Bronchial epithelial cell (primary cell): ENCODE results near the gene CD7. TPM values are rescaled to one million over a fixed set of nuclear protein-coding genes. Genes with fewer than 3 reads are reported as not detected.
"Not testable (repeated sequence)": the region's sequence is repeated elsewhere in the genome, so short reads cannot be mapped to it uniquely, and the experiment has no call there.

Experiments used
- DNase-seq: peaks from one replicate; pipeline ENCODE4 v3.0.0-alpha.2; 2010; ENCODE audit warnings: low read depth
- FAIRE-seq: peaks from 2 replicates; lab custom pipeline; 2011; peaks lifted over from hg19 to GRCh38; lab: Jason Lieb, UNC
- H3K27me3 ChIP-seq: 2 replicates; pipeline ENCODE4 v1.5.1; 2011; ENCODE audit warnings: low read length; ENCODE audit not compliant: control insufficient read depth, insufficient read depth
- H3K36me3 ChIP-seq: 2 replicates; pipeline ENCODE4 v1.5.1; 2011; ENCODE audit warnings: low read length; ENCODE audit not compliant: control insufficient read depth, insufficient read depth
- H3K4me3 ChIP-seq: 2 replicates; pipeline ENCODE4 v1.5.1; 2011; ENCODE audit warnings: mild to moderate bottlenecking, low read depth, low read length, control low read depth
- total RNA-seq: library from RNA; depleted of rRNA; stranded (reverse); fragments of >200 nt; gene quantifications from 2 replicates; pipeline ENCODE4 v1.2.1, GENCODE V29; 2014
- TF ChIP-seq, protein P1 (sequence below): IDR thresholded peaks from 2 replicates; pipeline ENCODE4 v1.5.1; 2011; ENCODE audit warnings: mild to moderate bottlenecking, moderate library complexity, low read length, control low read depth, inconsistent platforms; ENCODE audit not compliant: insufficient read depth, severe bottlenecking

CD7 gene
- total RNA-seq, 1 donor from 2014 or later: not detected

DNA sequence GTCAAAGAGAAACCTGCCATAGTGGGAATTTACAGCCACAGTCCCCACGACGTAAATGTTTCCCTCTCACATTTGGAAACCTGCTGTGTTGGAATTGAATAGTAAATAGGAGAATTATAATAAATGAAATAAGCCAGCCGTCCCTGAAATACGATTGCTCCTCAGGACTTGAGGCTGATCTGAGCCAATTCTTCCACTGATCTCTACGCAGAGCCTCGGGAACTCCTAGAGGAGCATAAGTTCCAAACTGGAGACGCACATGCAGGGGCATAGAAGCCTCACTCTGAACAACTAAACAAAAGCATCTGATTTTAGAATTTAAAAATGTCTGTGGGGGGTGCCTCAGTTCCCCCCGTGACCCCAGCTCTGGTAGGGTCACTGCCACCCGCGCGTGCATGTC lies 31.5 kb upstream of the CD7 start:
- TF ChIP-seq, protein P1, sequence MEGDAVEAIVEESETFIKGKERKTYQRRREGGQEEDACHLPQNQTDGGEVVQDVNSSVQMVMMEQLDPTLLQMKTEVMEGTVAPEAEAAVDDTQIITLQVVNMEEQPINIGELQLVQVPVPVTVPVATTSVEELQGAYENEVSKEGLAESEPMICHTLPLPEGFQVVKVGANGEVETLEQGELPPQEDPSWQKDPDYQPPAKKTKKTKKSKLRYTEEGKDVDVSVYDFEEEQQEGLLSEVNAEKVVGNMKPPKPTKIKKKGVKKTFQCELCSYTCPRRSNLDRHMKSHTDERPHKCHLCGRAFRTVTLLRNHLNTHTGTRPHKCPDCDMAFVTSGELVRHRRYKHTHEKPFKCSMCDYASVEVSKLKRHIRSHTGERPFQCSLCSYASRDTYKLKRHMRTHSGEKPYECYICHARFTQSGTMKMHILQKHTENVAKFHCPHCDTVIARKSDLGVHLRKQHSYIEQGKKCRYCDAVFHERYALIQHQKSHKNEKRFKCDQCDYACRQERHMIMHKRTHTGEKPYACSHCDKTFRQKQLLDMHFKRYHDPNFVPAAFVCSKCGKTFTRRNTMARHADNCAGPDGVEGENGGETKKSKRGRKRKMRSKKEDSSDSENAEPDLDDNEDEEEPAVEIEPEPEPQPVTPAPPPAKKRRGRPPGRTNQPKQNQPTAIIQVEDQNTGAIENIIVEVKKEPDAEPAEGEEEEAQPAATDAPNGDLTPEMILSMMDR: no peak
- no peak for DNase-seq
- H3K36me3 ChIP-seq: no peaks in the 10 kb centered on the region
- peaks cover 3% of the 10 kb centered on the region for H3K27me3 ChIP-seq
- H3K4me3 ChIP-seq: no peak overlapping the region
- FAIRE-seq: no peak

DNA sequence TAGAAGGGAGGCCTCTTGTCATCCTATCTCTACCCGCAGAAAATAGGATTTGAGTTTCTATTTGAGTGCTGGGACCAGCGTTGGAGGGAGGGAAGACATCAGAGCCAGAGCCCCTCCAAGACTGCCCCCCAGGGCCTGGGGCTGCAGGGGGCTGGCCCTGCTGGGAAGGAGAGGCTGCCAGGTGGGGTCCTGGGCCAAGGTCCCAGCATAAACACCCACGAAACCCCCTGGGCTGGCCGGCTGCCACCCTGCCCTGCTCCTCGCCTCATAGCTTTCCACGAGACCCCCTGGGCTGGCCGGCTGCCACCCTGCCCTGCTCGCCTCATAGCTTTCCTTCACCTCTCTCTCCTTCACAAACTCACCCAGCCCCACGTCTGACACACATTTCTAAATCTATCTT lies 31.0 kb upstream of the CD7 start:
- TF ChIP-seq, protein P1: no peak
- no peak overlapping the region for H3K4me3 ChIP-seq
- DNase-seq (no peak), FAIRE-seq (no peak)
- no peaks in the 10 kb centered on the region for H3K36me3 ChIP-seq
- peaks cover 3% of the 10 kb centered on the region for H3K27me3 ChIP-seq

DNA sequence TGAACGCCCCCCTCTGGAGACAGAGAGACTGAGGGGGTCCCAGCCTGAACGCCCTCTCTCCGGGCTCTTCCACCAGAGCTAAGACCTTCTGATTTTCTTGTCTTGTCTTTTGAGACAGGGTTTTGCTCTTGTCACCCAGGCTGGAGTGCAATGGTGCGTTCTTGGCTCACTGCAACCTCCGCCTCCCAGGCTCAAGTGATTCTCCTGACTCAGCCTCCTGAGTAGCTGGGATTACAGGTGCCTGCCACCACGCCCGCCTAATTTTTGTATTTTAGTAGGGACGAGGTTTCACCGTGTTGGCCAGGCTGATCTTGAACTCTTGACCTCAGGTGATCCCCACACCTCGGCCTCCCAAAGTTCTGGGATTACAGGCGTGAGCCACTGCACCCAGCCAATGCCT lies 30.6 kb upstream of the CD7 start:
- H3K4me3 ChIP-seq, DNase-seq, H3K36me3 ChIP-seq, FAIRE-seq, H3K27me3 ChIP-seq: not testable (repeated sequence)

DNA sequence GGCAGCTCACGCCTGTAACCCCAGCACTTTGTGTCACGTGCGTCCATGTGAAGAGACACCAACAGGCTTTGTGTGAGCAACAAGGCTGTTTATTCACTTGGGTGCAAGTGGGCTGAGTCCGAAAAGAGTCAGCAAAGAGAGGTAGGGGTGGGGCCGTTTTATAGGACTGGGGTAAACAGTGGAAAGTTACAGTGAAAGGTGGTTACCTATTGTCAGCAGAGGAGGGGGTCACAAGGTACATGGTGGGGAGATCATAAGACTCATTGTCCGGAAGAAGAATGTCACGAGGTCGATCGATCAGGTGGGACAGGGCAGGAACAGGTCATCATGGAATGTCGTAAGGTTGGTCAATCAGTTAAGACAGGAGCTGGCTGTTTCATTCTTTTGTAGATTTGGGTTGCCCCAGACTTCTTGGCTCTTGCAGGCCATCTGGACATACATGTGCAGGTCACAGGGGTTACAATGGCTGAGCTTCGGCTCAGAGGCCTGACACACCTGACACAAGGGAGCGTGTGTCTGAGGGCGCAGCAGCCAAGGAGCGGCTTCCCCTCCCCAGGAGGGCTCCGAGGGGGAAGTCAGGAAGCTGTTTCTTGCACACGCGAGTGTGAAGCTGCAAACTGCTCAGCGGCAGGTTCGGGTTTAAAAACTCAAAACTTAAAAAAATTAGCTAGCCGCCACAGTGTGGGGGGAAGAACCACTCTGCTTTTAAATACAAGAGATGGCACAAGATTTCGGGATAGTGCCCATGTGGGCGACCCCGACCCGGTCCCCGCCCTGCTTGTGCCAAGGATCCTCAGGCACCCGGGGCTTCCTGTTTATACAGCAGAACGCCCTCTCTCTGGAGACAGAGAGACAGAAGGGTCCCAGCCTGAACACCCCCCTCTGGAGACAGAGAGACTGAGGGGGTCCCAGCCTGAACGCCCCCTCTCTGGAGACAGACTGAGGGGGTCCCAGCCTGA lies 29.2 kb upstream of the CD7 start:
- TF ChIP-seq, protein P1: no peak
- Histone ChIP-seq H3K36me3 (no peaks in the 10 kb centered on the region), H3K4me3 (no peak overlapping the region), H3K27me3 (no peaks in the 10 kb centered on the region)
- FAIRE-seq (no peak), DNase-seq (no peak)

DNA sequence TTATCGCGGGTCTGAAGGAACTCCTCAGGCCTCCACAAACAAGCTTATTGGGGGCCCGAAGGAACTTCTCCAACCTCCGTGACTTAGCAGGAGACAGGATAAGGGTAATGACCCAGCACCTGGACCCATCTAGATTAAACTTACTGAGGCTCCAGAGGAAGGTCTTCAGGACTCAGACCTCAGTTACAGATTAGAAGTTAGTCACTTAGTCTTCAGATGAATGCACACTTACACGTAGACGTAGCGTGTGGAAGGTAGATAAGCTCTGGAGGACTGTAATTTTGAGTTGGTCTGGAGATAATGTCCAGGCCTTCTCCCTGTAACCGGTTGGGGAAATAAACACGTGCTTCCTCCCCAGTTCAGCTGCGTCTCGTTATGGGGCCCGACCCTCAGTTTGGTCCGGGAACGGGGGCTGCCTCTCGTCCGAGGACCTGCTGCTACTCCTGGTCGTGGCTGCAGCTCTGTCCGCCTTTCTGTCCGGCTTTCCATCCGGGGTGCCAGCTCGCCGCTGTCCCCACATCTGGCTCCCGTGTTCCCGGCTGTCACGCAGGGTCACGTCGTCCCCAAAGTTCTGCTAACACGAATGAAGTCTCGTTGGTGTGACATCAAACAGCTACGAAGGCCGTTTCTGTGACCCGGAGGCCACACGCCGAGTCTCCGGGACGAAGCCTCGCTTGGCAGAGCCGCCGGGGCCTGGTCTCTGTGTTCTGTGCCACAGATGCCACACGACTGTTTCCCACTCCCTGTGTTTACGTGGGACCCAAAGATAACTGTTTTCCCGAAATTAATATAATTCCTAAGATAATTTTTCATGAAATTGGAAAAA lies 28.0 kb upstream of the CD7 start:
- no peak overlapping the region for H3K4me3 ChIP-seq
- TF ChIP-seq, protein P1: no peak
- FAIRE-seq: no peak

More for the DNA sequence above, 28.0 kb upstream of the CD7 start:
- no peak for DNase-seq
- H3K36me3 ChIP-seq: no peaks in the 10 kb centered on the region
- no peaks in the 10 kb centered on the region for H3K27me3 ChIP-seq
